ENCODE data around the gene P2RX1. TPM values are rescaled to one million over a fixed set of nuclear protein-coding genes. Genes with fewer than 3 reads are reported as not detected.

Gene P2RX1
- polyA plus RNA-seq, 3 donors, result 22.9 to 117 (median 33.8) TPM

GRCh38 chr17:3870871-3871306, 45.4 kb downstream of the P2RX1 start:
- Histone ChIP-seq H3K4me1 (ENCODE audit: control insufficient read depth in 1 of 2, insufficient read depth in 2 of 2, low read length in 2 of 2) (no peaks in the 10 kb centered on the region), H3K9me3 (replicated peaks in 1 of 2; ENCODE audit: control insufficient read depth in 1 of 2, insufficient read depth in 1 of 2, low read length in 2 of 2) (no peaks in the 10 kb centered on the region), H3K27ac (ENCODE audit: low read depth in 1 of 2, low read length in 2 of 2) (no peak overlapping the region), H3K4me2 (replicated peaks; ENCODE audit: extremely low read depth, low read length, poor library complexity, severe bottlenecking) (no peak overlapping the region), H2AFZ (ENCODE audit: insufficient read depth, low read depth, low read length, poor library complexity, severe bottlenecking) (no peak overlapping the region), H3K9ac (ENCODE audit: insufficient read depth, low read length, poor library complexity, severe bottlenecking) (no peak overlapping the region), H3K4me3 (replicated peaks in 1 of 3; ENCODE audit: low read depth in 2 of 3, low read length in 3 of 3) (no peak overlapping the region), H3K79me2 (ENCODE audit: insufficient read depth, low read length) (no peaks in the 10 kb centered on the region), H3K27me3 (ENCODE audit: control insufficient read depth in 2 of 2, insufficient read depth in 2 of 2, low read length in 2 of 2) (no peaks in the 10 kb centered on the region), H4K20me1 (ENCODE audit: insufficient read depth, low read length) (no peaks in the 10 kb centered on the region), H3K36me3 (replicated peaks in 1 of 2; ENCODE audit: control insufficient read depth in 1 of 2, insufficient read depth in 2 of 2, low read length in 2 of 2) (peaks cover 18 to 22% of the 10 kb centered on the region in 2 donors)
- no peak for TF ChIP-seq CTCF (IDR thresholded peaks at IDR 0.05)
- H3K4me3 Mint-ChIP-seq, result no peak overlapping the region
- H3K27me3 Mint-ChIP-seq (ENCODE audit: low read depth in 3 of 3), result peaks cover 0 to 8% (median 3%) of the 10 kb centered on the region in 3 donors
- H3K9me3 Mint-ChIP-seq, result peaks cover 0 to 4% (median 0%) of the 10 kb centered on the region in 7 donors
- peaks cover 19 to 34% of the 10 kb centered on the region in 2 donors for H3K36me3 Mint-ChIP-seq
- no peak for DNase-seq
- peak overlapping the region in 3 of 7 donors; percentile 13 to 60 (median 55) for H3K27ac Mint-ChIP-seq
- intact Hi-C loops (cut with micrococcal nuclease), result no loop called here
- peaks cover 5% of the 10 kb centered on the region for H3K4me1 Mint-ChIP-seq
- 47% methylated on average over 9 of the region's 11 CpGs for WGBS (ENCODE audit: insufficient coverage)

GRCh38 chr17:3867606-3868005, 48.7 kb downstream of the P2RX1 start:
- intact Hi-C loops (cut with micrococcal nuclease), result loop anchor here (5.0 to 10.0 kb wide), 2 partner anchors 47 to 135 kb away; partner anchors contain the start of gene P2RX1 (in 1 of the 2)
- Histone ChIP-seq H3K4me2 (replicated peaks; ENCODE audit: extremely low read depth, low read length, poor library complexity, severe bottlenecking) (no peak overlapping the region), H3K9me3 (replicated peaks in 1 of 2; ENCODE audit: control insufficient read depth in 1 of 2, insufficient read depth in 1 of 2, low read length in 2 of 2) (no peaks in the 10 kb centered on the region), H4K20me1 (ENCODE audit: insufficient read depth, low read length) (no peaks in the 10 kb centered on the region), H3K9ac (ENCODE audit: insufficient read depth, low read length, poor library complexity, severe bottlenecking) (no peak overlapping the region), H3K79me2 (ENCODE audit: insufficient read depth, low read length) (no peaks in the 10 kb centered on the region), H2AFZ (ENCODE audit: insufficient read depth, low read depth, low read length, poor library complexity, severe bottlenecking) (no peak overlapping the region), H3K4me3 (replicated peaks in 1 of 3; ENCODE audit: low read depth in 2 of 3, low read length in 3 of 3) (no peak overlapping the region), H3K27me3 (ENCODE audit: control insufficient read depth in 2 of 2, insufficient read depth in 2 of 2, low read length in 2 of 2) (no peaks in the 10 kb centered on the region), H3K4me1 (ENCODE audit: control insufficient read depth in 1 of 2, insufficient read depth in 2 of 2, low read length in 2 of 2) (no peaks in the 10 kb centered on the region), H3K27ac (ENCODE audit: low read depth in 1 of 2, low read length in 2 of 2) (no peak overlapping the region), H3K36me3 (replicated peaks in 1 of 2; ENCODE audit: control insufficient read depth in 1 of 2, insufficient read depth in 2 of 2, low read length in 2 of 2) (peaks cover 8% of the 10 kb centered on the region in 2 donors)
- no peak for DNase-seq
- Mint-ChIP-seq H3K4me1 (peaks cover 5% of the 10 kb centered on the region), H3K27ac (no peak overlapping the region), H3K9me3 (no peaks in the 10 kb centered on the region), H3K4me3 (no peak overlapping the region), H3K36me3 (peaks cover 2 to 17% of the 10 kb centered on the region in 2 donors), H3K27me3 (ENCODE audit: low read depth in 3 of 3) (peaks cover 0 to 4% (median 3%) of the 10 kb centered on the region in 3 donors)
- WGBS (ENCODE audit: insufficient coverage), result 94% methylated on average over 9 of the region's 11 CpGs
- no peak for TF ChIP-seq CTCF (IDR thresholded peaks at IDR 0.05)

Data from CD14-positive monocyte (primary cell).